ENCODE data around the gene ASB11. TPM values are rescaled to one million over a fixed set of nuclear protein-coding genes. Genes with fewer than 3 reads are reported as not detected.
"Not testable (repeated sequence)": the region's sequence is repeated elsewhere in the genome, so short reads cannot be mapped to it uniquely, and the experiment has no call there.

The ASB11 gene
- total RNA-seq, 1 donor from 2014 or later: not detected

- TF ChIP-seq, protein P1, sequence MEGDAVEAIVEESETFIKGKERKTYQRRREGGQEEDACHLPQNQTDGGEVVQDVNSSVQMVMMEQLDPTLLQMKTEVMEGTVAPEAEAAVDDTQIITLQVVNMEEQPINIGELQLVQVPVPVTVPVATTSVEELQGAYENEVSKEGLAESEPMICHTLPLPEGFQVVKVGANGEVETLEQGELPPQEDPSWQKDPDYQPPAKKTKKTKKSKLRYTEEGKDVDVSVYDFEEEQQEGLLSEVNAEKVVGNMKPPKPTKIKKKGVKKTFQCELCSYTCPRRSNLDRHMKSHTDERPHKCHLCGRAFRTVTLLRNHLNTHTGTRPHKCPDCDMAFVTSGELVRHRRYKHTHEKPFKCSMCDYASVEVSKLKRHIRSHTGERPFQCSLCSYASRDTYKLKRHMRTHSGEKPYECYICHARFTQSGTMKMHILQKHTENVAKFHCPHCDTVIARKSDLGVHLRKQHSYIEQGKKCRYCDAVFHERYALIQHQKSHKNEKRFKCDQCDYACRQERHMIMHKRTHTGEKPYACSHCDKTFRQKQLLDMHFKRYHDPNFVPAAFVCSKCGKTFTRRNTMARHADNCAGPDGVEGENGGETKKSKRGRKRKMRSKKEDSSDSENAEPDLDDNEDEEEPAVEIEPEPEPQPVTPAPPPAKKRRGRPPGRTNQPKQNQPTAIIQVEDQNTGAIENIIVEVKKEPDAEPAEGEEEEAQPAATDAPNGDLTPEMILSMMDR (IDR thresholded peaks at IDR 0.05): no peak
- Mint-ChIP-seq H3K9me3 (ENCODE audit: low read depth) (no peaks in the 10 kb centered on the region), H3K27me3 (ENCODE audit: low read depth) (no peaks in the 10 kb centered on the region), H3K4me1 (ENCODE audit: low read depth) (no peaks in the 10 kb centered on the region), H3K36me3 (ENCODE audit: low read depth) (no peaks in the 10 kb centered on the region), H3K27ac (ENCODE audit: unreplicated experiment) (no peak overlapping the region), H3K4me3 (ENCODE audit: unreplicated experiment) (no peak overlapping the region)
- no peak for DNase-seq (ENCODE audit: low spot score)
Measured at GRCh38 chrX:15277604-15278003, 37.8 kb downstream of the ASB11 start.

- no peaks in the 10 kb centered on the region for H3K27me3 Mint-ChIP-seq (ENCODE audit: low read depth)
- H3K4me3 Mint-ChIP-seq (ENCODE audit: unreplicated experiment): no peak overlapping the region
- H3K9me3 Mint-ChIP-seq (ENCODE audit: low read depth): no peaks in the 10 kb centered on the region
- no peaks in the 10 kb centered on the region for H3K4me1 Mint-ChIP-seq (ENCODE audit: low read depth)
- TF ChIP-seq, protein P1 (IDR thresholded peaks at IDR 0.05): no peak
- no peaks in the 10 kb centered on the region for H3K36me3 Mint-ChIP-seq (ENCODE audit: low read depth)
- DNase-seq (ENCODE audit: low spot score): no peak
- no peak overlapping the region for H3K27ac Mint-ChIP-seq (ENCODE audit: unreplicated experiment)
Measured at GRCh38 chrX:15274946-15275345, 40.5 kb downstream of the ASB11 start.

DNA sequence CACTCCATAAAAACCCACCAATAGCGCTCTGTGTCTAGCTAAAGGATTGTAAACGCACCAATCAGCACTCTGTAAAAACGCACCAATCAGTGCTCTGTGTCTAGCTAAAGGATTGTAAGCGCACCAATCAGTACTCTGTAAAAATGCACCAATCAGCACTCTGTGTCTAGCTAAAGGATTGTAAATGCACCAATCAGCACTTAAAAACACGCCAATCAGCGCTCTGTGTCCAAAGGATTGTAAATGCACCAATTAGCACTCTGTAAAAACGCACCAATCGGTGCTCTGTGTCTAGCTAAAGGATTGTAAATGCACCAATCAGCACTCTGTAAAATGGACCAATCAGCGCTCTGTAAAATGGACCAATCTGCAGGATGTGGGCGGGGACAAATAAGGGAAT, 42.2 kb downstream of the ASB11 start:
- H3K9me3 Mint-ChIP-seq (ENCODE audit: low read depth); H3K4me1 Mint-ChIP-seq (ENCODE audit: low read depth); H3K36me3 Mint-ChIP-seq (ENCODE audit: low read depth); H3K4me3 Mint-ChIP-seq (ENCODE audit: unreplicated experiment); DNase-seq (ENCODE audit: low spot score); H3K27me3 Mint-ChIP-seq (ENCODE audit: low read depth); H3K27ac Mint-ChIP-seq (ENCODE audit: unreplicated experiment): not testable (repeated sequence)

GRCh38 chrX:15271757-15272156, 43.7 kb downstream of the ASB11 start:
- TF ChIP-seq, protein P1 (IDR thresholded peaks at IDR 0.05): no peak
- DNase-seq (ENCODE audit: low spot score): no peak
- Mint-ChIP-seq H3K36me3 (ENCODE audit: low read depth) (no peaks in the 10 kb centered on the region), H3K4me1 (ENCODE audit: low read depth) (no peaks in the 10 kb centered on the region), H3K27me3 (ENCODE audit: low read depth) (no peaks in the 10 kb centered on the region), H3K4me3 (ENCODE audit: unreplicated experiment) (no peak overlapping the region), H3K27ac (ENCODE audit: unreplicated experiment) (no peak overlapping the region), H3K9me3 (ENCODE audit: low read depth) (no peaks in the 10 kb centered on the region)

GRCh38 chrX:15269618-15270521, 45.6 kb downstream of the ASB11 start, which contains the start of gene ASB9:
ASB9 (minus strand) TSS chrX:15270083; CDS start chrX:15269874, 209 bp downstream.
- Mint-ChIP-seq H3K4me1 (ENCODE audit: low read depth) (no peaks in the 10 kb centered on the region), H3K9me3 (ENCODE audit: low read depth) (peaks cover 4% of the 10 kb centered on the region), H3K36me3 (ENCODE audit: low read depth) (no peaks in the 10 kb centered on the region), H3K4me3 (ENCODE audit: unreplicated experiment) (no peak within 1 kb of the TSS), H3K27ac (ENCODE audit: unreplicated experiment) (no peak within 1 kb of the TSS), H3K27me3 (ENCODE audit: low read depth) (peaks cover 2% of the 10 kb centered on the region)
- TF ChIP-seq, protein P1 (IDR thresholded peaks at IDR 0.05): no peak
- no peak for DNase-seq (ENCODE audit: low spot score)
